A549 (cell line): Measurements from ENCODE around the gene MSI2. TPM values are rescaled to one million over a fixed set of nuclear protein-coding genes. Genes with fewer than 3 reads are reported as not detected.

Experiments
- ATAC-seq, 2 experiments: fragments of 200-7000 bp in 1 of 2; fragments of >200 bp in 1 of 2; cut with Nextera tagmentation in 1 of 2; cut with Tn5 transposase in 1 of 2; 3 replicates each; pipeline versions ENCODE4 v1.8.0 to v1.9.1; 2018 to 2020; ENCODE audit warnings: mild to moderate bottlenecking in 1 of 2, moderate library complexity in 1 of 2
- CTCF ChIA-PET: fragments of 300-600 bp; sonication (Branson Sonifier 250); formaldehyde crosslinking; extraction: SDS; loops from one replicate; lab custom pipeline; 2021; ENCODE audit warnings: antibody characterized with exemption, inconsistent platforms; lab: Yijun Ruan, JAX
- POLR2A ChIA-PET: fragments of 350-600 bp; formaldehyde crosslinking; extraction: SDS; loops from one replicate; lab custom pipeline; 2021; ENCODE audit warnings: antibody characterized with exemption, inconsistent platforms; lab: Yijun Ruan, JAX
- DNase-seq, 2 experiments: peaks; one replicate each; pipeline versions ENCODE4 v3.0.0 to v3.0.0-alpha.2; 2011 to 2016; ENCODE audit warnings: low read depth in 1 of 2, low spot score in 1 of 2
- FAIRE-seq: peaks from 2 replicates; lab custom pipeline; 2011; peaks lifted over from hg19 to GRCh38; lab: Jason Lieb, UNC
- H3K27ac ChIP-seq, 2 experiments: fragments of >200 bp; sonication (Bioruptor Twin); formaldehyde crosslinking; 3 replicates each; pipeline ENCODE4 v1.5.1; 2016 to 2017
- H3K4me1 ChIP-seq: fragments of >200 bp; sonication (Bioruptor Twin); formaldehyde crosslinking; 3 replicates; pipeline ENCODE4 v1.6.1; 2016
- H3K4me2 ChIP-seq: fragments of >200 bp; sonication (Bioruptor Twin); formaldehyde crosslinking; 3 replicates; pipeline ENCODE4 v1.6.1; 2016
- H3K4me3 ChIP-seq: fragments of >200 bp; sonication (Bioruptor Twin); formaldehyde crosslinking; 3 replicates; pipeline ENCODE4 v1.5.1; 2016
- H3K9me3 ChIP-seq: fragments of >200 bp; sonication (Bioruptor Twin); formaldehyde crosslinking; 3 replicates; pipeline ENCODE4 v1.6.1; 2016
- EHF ChIP-seq: fragments of 250-450 bp; sonication (Bioruptor Pico); IDR thresholded peaks from 2 replicates; pipeline ENCODE4 v1.5.0; 2020; ENCODE audit warnings: mild to moderate bottlenecking
- ESRRA ChIP-seq: fragments of 150-350 bp; IDR thresholded peaks from 2 replicates; pipeline ENCODE4 v1.6.1; 2014; ENCODE audit warnings: mild to moderate bottlenecking, low read length, borderline replicate concordance
- FOSB ChIP-seq: fragments of 250-450 bp; sonication (Bioruptor Pico); IDR thresholded peaks from 2 replicates; pipeline ENCODE4 v1.5.0; 2020; ENCODE audit warnings: mild to moderate bottlenecking, moderate library complexity
- FOSL2 ChIP-seq, 2 experiments: fragments of 450-650 bp in 1 of 2; fragments of >200 bp in 1 of 2; sonication (Bioruptor Twin) in 1 of 2; formaldehyde crosslinking; IDR thresholded peaks; 2 replicates each; pipeline versions ENCODE4 v1.5.0 to v1.6.1; 2016 to 2020; ENCODE audit warnings: mild to moderate bottlenecking in 1 of 2, moderate library complexity in 1 of 2
- GATA3 ChIP-seq: IDR thresholded peaks from 2 replicates; pipeline ENCODE4 v1.6.1; 2012; ENCODE audit warnings: borderline replicate concordance
- HOXA7 ChIP-seq: fragments of 250-450 bp; sonication (Bioruptor Pico); IDR thresholded peaks from 2 replicates; pipeline ENCODE4 v1.5.0; 2020; ENCODE audit warnings: mild to moderate bottlenecking, moderate library complexity
- MAFK ChIP-seq: fragments of 450-650 bp; IDR thresholded peaks from 2 replicates; pipeline ENCODE4 v1.6.1; 2014; ENCODE audit not compliant: partially characterized antibody
- MYC ChIP-seq: IDR thresholded peaks from 2 replicates; pipeline ENCODE4 v1.6.1; 2012; ENCODE audit warnings: mild to moderate bottlenecking, inconsistent platforms, low read length, improper control_type of control experiment, borderline replicate concordance
- NR3C1 ChIP-seq: fragments of >200 bp; sonication (Bioruptor Twin); formaldehyde crosslinking; IDR thresholded peaks from 3 replicates; pipeline ENCODE4 v1.6.1; 2017
- RAD21 ChIP-seq, 2 experiments: fragments of >200 bp in 1 of 2; sonication (Bioruptor Twin) in 1 of 2; formaldehyde crosslinking in 1 of 2; IDR thresholded peaks in 1 of 2; conservative IDR thresholded peaks in 1 of 2; 2 replicates in 1 of 2; 3 replicates in 1 of 2; pipeline ENCODE4 v1.6.1; 2012 to 2018; ENCODE audit warnings: inconsistent platforms in 1 of 2
- RCOR1 ChIP-seq: fragments of 150-350 bp; IDR thresholded peaks from 2 replicates; pipeline ENCODE4 v1.6.1; 2014; ENCODE audit warnings: antibody characterized with exemption, low read length, low read depth
- SMC3 ChIP-seq: fragments of >200 bp; sonication (Bioruptor Twin); formaldehyde crosslinking; IDR thresholded peaks from 3 replicates; pipeline ENCODE4 v1.6.1; 2018; ENCODE audit warnings: inconsistent platforms
- SREBF2 ChIP-seq: fragments of 450-650 bp; IDR thresholded peaks from 2 replicates; pipeline ENCODE4 v1.6.1; 2014; ENCODE audit warnings: mild to moderate bottlenecking, moderate library complexity
- TP53 ChIP-seq: fragments of 250-450 bp; sonication (Bioruptor Pico); IDR thresholded peaks from 2 replicates; pipeline ENCODE4 v1.5.0; 2021; ENCODE audit warnings: mild to moderate bottlenecking, moderate library complexity
- ZFP36 ChIP-seq: fragments of 450-650 bp; IDR thresholded peaks from 2 replicates; pipeline ENCODE4 v1.6.1; 2014; ENCODE audit warnings: borderline replicate concordance; ENCODE audit not compliant: partially characterized antibody
- ZSCAN20 ChIP-seq: fragments of 250-450 bp; sonication (Bioruptor Pico); IDR thresholded peaks from 2 replicates; pipeline ENCODE4 v1.8.0; 2022; ENCODE audit warnings: mild to moderate bottlenecking, moderate library complexity
- WGBS: methylation state at CpG from one replicate; pipeline ENCODE4 v1.1.6; 2017; ENCODE audit errors: missing lambda C conversion rate; 5-methylcytosine and 5-hydroxymethylcytosine counted together
- polyA plus RNA-seq, 4 experiments: library from polyadenylated mRNA; depleted of rRNA in 3 of 4; stranded (reverse); fragments of >200 nt; fragmentation: RNase III in 1 of 4; extraction: RNeasy Plus Mini Kit Qiagen cat#74134 plus additional on column Dnase treatment in 1 of 4; gene quantifications; 2 replicates in 3 of 4; 3 replicates in 1 of 4; pipeline ENCODE4 v1.2.3, GENCODE V29; 2011 to 2017
- TF ChIP-seq, protein P1 (sequence below): fragments of 250-450 bp; sonication (Bioruptor Pico); IDR thresholded peaks from 2 replicates; pipeline ENCODE4 v1.5.0; 2020; ENCODE audit warnings: low read depth, mild to moderate bottlenecking, moderate library complexity
- TF ChIP-seq, protein P2 (sequence below): fragments of 150-350 bp; IDR thresholded peaks from 2 replicates; pipeline ENCODE4 v1.6.1; 2014; ENCODE audit warnings: low read depth, mild to moderate bottlenecking, low read length
- TF ChIP-seq, protein P3 (sequence below): IDR thresholded peaks from 2 replicates; pipeline ENCODE4 v1.6.1; 2012
- TF ChIP-seq, protein P4 (sequence below): fragments of >200 bp; sonication (Bioruptor Twin); formaldehyde crosslinking; IDR thresholded peaks from 3 replicates; pipeline ENCODE4 v1.5.1; 2016
- TF ChIP-seq, protein P5 (sequence below): IDR thresholded peaks from 2 replicates; pipeline ENCODE4 v1.6.1; 2012; ENCODE audit warnings: low read depth, borderline replicate concordance
- TF ChIP-seq, protein P6 (sequence below): fragments of 250-450 bp; sonication (Bioruptor Pico); IDR thresholded peaks from 2 replicates; pipeline ENCODE4 v1.5.0; 2021; ENCODE audit warnings: mild to moderate bottlenecking, moderate library complexity, borderline replicate concordance

MSI2 gene
- polyA plus RNA-seq, 2 of the 4 experiments (the other 2 are of a cell fraction), result 43.6 to 44.4 TPM

DNA sequence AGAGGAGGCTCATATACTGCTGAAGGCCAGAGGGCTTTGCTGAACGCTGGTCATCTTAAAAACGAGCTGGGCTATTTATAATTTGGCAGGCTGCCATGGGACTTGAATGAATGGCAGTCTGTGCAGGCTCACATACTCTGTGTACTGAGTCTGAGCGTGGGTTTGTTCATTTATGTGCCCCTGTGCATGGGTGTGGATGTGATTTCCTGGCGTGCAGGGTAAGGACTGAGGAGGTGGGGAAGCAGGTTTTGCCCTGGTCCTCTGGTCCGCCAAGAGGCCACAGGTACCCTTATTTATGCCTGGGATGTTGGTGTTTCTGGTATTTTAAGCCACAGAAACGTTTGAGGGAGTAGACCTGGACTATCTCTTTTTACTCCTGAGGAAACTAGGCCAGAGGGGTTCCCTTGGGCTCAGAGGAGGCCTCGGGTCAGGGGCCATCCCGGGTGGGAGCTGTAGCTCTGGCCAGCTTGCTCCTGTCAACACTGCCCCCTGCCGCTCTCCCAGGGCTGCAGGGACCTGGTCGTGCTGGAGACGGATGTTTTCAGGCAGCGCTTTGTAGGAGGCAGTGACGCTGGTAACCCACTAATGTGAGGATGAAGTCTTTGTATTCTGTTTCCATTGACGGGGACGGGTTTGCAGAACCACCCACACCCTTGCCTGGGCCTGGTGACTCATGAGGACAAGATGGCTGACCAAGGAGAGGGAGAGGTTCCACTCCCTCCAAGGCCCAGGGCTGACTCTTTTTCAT is 184.4 kb downstream of the MSI2 start:
- no peaks in the 10 kb centered on the region for H3K9me3 ChIP-seq
- peaks cover 96% of the 10 kb centered on the region for H3K4me1 ChIP-seq
- POLR2A ChIA-PET, result interaction anchor here (1.4 kb wide), 1 partner anchor 184 kb away, joined by 12 read pairs; the partner anchor contains the start of gene MSI2

DNA sequence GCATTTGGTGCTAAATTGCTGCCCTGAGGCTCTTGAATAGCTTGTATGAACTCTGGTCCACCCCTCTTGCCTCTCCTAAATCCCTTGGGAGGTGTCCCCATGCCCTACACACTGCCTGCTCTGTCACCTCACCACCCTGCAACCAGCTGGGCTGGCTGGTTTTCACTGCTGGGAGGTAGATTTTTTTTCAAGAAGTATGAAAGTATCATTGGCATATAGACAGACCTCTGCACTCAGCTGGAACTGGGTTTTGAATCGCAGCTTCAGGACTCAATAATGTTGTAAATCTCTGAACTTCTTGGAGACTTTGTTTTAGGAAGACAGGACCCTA is 184.9 kb downstream of the MSI2 start:
- Histone ChIP-seq H3K27ac (peak overlapping the region; percentile 82 to 85), H3K4me2 (peak overlapping the region; percentile 43), H3K4me1 (peaks cover 96% of the 10 kb centered on the region), H3K9me3 (no peaks in the 10 kb centered on the region)
- no peak for DNase-seq
- POLR2A ChIA-PET, result interaction anchor here (1.4 kb wide), 1 partner anchor 185 kb away, joined by 12 read pairs; the partner anchor contains the start of gene MSI2
- CTCF ChIA-PET, result interaction anchor here (0.7 to 6.1 kb wide), 14 partner anchors 8 to 303 kb away, joined by 3 to 60 read pairs (median 4); no protein-coding TSS in a partner anchor
- peak in 1 of 2 experiments; percentile 6; a peak in 2 of 6 replicates for ATAC-seq
- WGBS, result 41% methylated on average over 1 of the region's 1 CpG
- no peak for TF ChIP-seq GATA3
- no peak for TF ChIP-seq ZFP36
- TF ChIP-seq EHF (CRISPR knock-in tag), result no peak
- TF ChIP-seq ESRRA, result no peak
- TF ChIP-seq, protein P1, sequence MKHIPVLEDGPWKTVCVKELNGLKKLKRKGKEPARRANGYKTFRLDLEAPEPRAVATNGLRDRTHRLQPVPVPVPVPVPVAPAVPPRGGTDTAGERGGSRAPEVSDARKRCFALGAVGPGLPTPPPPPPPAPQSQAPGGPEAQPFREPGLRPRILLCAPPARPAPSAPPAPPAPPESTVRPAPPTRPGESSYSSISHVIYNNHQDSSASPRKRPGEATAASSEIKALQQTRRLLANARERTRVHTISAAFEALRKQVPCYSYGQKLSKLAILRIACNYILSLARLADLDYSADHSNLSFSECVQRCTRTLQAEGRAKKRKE (CRISPR knock-in tag), result no peak
- TF ChIP-seq, protein P2, sequence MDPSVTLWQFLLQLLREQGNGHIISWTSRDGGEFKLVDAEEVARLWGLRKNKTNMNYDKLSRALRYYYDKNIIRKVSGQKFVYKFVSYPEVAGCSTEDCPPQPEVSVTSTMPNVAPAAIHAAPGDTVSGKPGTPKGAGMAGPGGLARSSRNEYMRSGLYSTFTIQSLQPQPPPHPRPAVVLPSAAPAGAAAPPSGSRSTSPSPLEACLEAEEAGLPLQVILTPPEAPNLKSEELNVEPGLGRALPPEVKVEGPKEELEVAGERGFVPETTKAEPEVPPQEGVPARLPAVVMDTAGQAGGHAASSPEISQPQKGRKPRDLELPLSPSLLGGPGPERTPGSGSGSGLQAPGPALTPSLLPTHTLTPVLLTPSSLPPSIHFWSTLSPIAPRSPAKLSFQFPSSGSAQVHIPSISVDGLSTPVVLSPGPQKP, result no peak
- TF ChIP-seq HOXA7 (CRISPR knock-in tag), result no peak
- no peak for TF ChIP-seq ZSCAN20
- TF ChIP-seq MYC, result no peak
- no peak for TF ChIP-seq SREBF2
- TF ChIP-seq, protein P3, sequence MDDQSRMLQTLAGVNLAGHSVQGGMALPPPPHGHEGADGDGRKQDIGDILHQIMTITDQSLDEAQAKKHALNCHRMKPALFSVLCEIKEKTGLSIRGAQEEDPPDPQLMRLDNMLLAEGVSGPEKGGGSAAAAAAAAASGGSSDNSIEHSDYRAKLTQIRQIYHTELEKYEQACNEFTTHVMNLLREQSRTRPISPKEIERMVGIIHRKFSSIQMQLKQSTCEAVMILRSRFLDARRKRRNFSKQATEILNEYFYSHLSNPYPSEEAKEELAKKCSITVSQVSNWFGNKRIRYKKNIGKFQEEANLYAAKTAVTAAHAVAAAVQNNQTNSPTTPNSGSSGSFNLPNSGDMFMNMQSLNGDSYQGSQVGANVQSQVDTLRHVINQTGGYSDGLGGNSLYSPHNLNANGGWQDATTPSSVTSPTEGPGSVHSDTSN, result no peak
- TF ChIP-seq MAFK, result no peak
- TF ChIP-seq, all 56 proteins: peak for 0
- FAIRE-seq, result no peak
- H3K4me3 ChIP-seq, result no peak overlapping the region

More for the DNA sequence above, 184.4 kb downstream of the MSI2 start:
- CTCF ChIA-PET, result interaction anchor here (0.6 to 6.1 kb wide), 22 partner anchors 8 to 324 kb away, joined by 3 to 60 read pairs (median 3); no protein-coding TSS in a partner anchor
- peak; percentile 59 to 77 for DNase-seq
- Histone ChIP-seq H3K27ac (peak overlapping the region; percentile 82 to 85), H3K4me2 (peak overlapping the region; percentile 43)
- WGBS, result 33% methylated on average over 15 of the region's 15 CpGs
- TF ChIP-seq TP53 (CRISPR knock-in tag) (no peak), RCOR1 (no peak), SMC3 (peak; percentile 60), FOSL2 (IDR thresholded peaks at IDR 0.05) (no peak), FOSL2 (CRISPR knock-in tag; IDR thresholded peaks at IDR 0.05) (peak; percentile 76), NR3C1 (no peak), FOSB (CRISPR knock-in tag) (no peak), HOXA7 (CRISPR knock-in tag) (no peak), RAD21 (conservative IDR thresholded peaks at IDR 0.05 in 1 of 2, IDR thresholded peaks at IDR 0.05 in 1 of 2) (peak; percentile 59 to 60; a peak in 4 of 5 replicates)
- TF ChIP-seq, protein P4, sequence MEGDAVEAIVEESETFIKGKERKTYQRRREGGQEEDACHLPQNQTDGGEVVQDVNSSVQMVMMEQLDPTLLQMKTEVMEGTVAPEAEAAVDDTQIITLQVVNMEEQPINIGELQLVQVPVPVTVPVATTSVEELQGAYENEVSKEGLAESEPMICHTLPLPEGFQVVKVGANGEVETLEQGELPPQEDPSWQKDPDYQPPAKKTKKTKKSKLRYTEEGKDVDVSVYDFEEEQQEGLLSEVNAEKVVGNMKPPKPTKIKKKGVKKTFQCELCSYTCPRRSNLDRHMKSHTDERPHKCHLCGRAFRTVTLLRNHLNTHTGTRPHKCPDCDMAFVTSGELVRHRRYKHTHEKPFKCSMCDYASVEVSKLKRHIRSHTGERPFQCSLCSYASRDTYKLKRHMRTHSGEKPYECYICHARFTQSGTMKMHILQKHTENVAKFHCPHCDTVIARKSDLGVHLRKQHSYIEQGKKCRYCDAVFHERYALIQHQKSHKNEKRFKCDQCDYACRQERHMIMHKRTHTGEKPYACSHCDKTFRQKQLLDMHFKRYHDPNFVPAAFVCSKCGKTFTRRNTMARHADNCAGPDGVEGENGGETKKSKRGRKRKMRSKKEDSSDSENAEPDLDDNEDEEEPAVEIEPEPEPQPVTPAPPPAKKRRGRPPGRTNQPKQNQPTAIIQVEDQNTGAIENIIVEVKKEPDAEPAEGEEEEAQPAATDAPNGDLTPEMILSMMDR, result peak; percentile 47
- TF ChIP-seq, protein P5, sequence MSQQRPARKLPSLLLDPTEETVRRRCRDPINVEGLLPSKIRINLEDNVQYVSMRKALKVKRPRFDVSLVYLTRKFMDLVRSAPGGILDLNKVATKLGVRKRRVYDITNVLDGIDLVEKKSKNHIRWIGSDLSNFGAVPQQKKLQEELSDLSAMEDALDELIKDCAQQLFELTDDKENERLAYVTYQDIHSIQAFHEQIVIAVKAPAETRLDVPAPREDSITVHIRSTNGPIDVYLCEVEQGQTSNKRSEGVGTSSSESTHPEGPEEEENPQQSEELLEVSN, result no peak
- TF ChIP-seq, protein P6, sequence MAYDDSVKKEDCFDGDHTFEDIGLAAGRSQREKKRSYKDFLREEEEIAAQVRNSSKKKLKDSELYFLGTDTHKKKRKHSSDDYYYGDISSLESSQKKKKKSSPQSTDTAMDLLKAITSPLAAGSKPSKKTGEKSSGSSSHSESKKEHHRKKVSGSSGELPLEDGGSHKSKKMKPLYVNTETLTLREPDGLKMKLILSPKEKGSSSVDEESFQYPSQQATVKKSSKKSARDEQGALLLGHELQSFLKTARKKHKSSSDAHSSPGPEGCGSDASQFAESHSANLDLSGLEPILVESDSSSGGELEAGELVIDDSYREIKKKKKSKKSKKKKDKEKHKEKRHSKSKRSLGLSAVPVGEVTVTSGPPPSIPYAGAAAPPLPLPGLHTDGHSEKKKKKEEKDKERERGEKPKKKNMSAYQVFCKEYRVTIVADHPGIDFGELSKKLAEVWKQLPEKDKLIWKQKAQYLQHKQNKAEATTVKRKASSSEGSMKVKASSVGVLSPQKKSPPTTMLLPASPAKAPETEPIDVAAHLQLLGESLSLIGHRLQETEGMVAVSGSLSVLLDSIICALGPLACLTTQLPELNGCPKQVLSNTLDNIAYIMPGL (CRISPR knock-in tag), result no peak
- TF ChIP-seq, all 56 proteins: peak for 4
- H3K4me3 ChIP-seq, result no peak overlapping the region
- peak; percentile 68 to 77 for ATAC-seq
- no peak for FAIRE-seq
